IPS-15b (cell line): Measurements from ENCODE around the gene PYGM.
A peak's percentile ranks its signal among the peaks of the same experiment; 100 is the strongest.
"Not testable (repeated sequence)": the region's sequence is repeated elsewhere in the genome, so short reads cannot be mapped to it uniquely, and the experiment has no call there.

ENCODE experiments used
- H3K27me3 ChIP-seq: one replicate; pipeline ENCODE4 v1.6.1; 2013; ENCODE audit warnings: low read length; ENCODE audit not compliant: control insufficient read depth, insufficient read depth
- H3K36me3 ChIP-seq: one replicate; pipeline ENCODE4 v1.6.1; 2013; ENCODE audit warnings: low read length; ENCODE audit not compliant: control insufficient read depth, insufficient read depth
- H3K4me1 ChIP-seq: one replicate; pipeline ENCODE4 v1.6.1; 2013; ENCODE audit warnings: mild to moderate bottlenecking, low read length; ENCODE audit not compliant: control insufficient read depth, insufficient read depth
- H3K4me3 ChIP-seq: one replicate; pipeline ENCODE4 v1.5.1; 2013; ENCODE audit warnings: low read depth, low read length
- H3K9ac ChIP-seq: one replicate; pipeline ENCODE4 v1.6.1; 2013; ENCODE audit warnings: low read depth, mild to moderate bottlenecking, low read length
- H3K9me3 ChIP-seq: one replicate; pipeline ENCODE4 v1.6.1; 2013; ENCODE audit warnings: mild to moderate bottlenecking, low read length; ENCODE audit not compliant: control insufficient read depth, insufficient read depth

PYGM gene

DNA sequence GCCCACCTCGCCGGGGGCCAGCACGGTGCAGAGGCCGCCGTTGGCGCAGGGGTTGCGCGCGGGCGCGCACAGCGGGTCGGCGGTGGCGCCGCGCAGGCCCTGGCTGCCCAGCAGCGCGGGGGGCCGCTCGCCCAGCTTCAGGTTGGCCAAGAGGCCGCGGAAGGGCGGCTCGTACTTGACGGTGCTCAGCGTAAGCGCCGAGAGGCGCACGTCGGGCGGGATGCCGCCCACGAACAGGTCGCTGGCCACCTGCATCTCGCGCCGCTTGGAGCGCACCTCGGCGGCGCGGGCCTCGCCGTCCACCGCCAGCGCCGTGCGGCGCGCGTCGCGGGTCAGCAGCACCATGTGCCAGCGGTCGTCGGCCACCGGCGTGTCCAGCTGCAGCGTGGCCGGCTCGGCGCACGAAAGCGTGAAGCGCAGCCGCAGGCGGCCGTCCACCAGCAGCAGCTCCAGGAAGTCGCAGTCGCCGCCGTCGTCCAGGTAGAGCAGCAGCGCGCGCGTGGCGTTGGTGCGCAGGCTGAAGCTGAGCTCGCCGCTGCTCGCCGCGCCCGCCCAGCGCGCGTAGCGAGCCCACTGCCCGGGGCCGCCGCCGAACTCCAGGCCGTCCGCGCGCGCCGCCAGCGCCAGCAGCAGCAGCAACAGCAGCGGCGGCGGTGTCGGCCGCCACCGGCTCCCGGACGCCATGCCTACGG, 46.6 kb downstream of the PYGM start:
- H3K27me3 ChIP-seq: peaks cover 40% of the 10 kb centered on the region
- no peaks in the 10 kb centered on the region for H3K9me3 ChIP-seq
- peak overlapping the region; percentile 60 for H3K4me3 ChIP-seq
- H3K4me1 ChIP-seq: peaks cover 26% of the 10 kb centered on the region
- H3K9ac ChIP-seq: no peak overlapping the region
- no peaks in the 10 kb centered on the region for H3K36me3 ChIP-seq

DNA sequence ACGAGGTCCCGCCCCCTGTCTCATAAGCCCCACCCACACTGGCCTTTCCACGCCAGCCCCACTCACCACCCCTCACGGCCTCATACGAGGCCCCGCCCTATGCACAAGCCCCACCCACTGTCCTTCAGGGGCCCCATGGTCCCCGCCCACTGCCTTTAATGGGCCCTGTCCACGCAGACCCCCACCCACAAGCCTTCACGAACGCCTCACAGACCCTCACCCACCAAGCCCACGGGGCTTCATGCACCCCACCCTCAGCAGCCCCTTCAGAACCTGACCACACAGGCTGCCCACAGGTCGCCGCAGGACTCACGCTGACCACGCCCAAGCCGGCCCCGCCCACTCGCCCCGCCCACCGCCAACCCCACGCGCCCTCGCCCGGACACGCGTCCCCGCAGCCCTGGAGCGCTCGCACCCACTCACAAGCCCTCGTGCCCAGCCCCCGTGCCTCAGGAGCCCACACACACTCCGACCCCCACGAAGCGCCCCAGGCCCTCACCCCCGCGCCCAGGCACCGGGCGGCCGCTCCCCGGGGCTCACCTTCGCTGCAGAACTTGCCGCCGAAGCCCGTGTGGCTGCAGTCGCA, 47.3 kb downstream of the PYGM start:
- Histone ChIP-seq H3K27me3 (peaks cover 40% of the 10 kb centered on the region), H3K36me3 (no peaks in the 10 kb centered on the region), H3K4me3 (peak overlapping the region; percentile 60), H3K4me1 (peaks cover 26% of the 10 kb centered on the region), H3K9me3 (no peaks in the 10 kb centered on the region), H3K9ac (no peak overlapping the region)

DNA sequence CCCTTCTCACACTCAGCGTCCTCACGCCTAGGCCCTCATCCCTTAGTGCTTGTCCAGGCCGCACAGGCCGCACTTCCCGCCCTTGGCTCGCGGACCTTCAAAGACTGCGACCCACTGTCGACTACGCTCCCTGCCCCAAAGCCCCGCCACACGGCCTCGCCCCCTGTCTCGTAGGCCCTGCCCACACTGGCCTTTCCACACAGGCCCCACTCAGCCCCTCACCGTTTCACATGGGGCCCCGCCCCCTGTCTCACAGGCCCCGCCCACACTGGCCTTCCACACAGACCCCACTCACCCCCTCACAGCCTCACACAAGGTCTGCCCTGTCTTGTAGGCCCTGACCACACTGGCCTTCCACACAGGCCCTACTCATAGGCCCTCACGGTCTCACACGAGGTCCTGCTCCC, 47.8 kb downstream of the PYGM start:
- H3K4me1 ChIP-seq: peaks cover 26% of the 10 kb centered on the region
- no peaks in the 10 kb centered on the region for H3K9me3 ChIP-seq
- H3K36me3 ChIP-seq: no peaks in the 10 kb centered on the region
- peaks cover 40% of the 10 kb centered on the region for H3K27me3 ChIP-seq
- peak overlapping the region; percentile 52 for H3K4me3 ChIP-seq
- H3K9ac ChIP-seq: no peak overlapping the region

DNA sequence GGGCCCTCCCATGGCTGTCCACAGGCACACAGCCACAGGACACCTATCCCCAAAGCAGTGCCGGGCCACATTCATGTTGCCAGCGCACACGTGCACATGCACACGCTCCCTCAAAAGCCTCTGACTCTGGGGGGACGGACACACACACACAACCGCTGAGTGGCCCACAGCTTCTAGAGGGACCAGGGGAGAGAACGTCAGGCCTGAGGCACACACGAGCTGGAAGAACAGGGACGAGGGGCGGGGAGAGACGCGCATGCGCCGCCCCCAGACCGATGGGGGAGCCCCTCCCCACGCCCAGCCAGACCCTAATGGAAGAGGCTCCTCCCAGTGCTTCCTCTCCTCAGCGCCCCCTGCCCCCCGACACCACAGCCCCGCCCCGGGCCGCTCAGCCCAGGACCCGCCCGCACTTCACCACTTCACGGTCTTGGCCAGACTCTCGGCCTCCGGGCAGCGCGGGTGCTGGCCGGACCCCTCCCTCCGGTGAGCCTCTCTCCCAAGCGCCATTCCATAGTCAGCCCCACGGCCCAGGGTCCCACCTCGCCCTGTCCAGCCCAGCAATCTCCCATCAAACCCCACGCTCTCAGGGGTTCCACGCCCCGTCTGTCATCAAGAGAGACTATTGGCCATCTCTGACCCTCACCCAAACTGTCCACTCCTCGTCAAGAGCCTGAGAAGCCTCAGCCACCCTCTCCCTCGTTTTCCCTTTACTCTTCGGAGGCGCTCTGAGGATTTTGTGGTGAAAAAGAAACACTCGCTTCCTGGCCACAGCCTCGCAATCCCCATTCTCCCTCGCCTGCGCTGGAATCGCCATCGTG, 48.4 kb downstream of the PYGM start:
- H3K9me3 ChIP-seq: no peaks in the 10 kb centered on the region
- H3K27me3 ChIP-seq: peaks cover 40% of the 10 kb centered on the region
- peak overlapping the region; percentile 47 for H3K9ac ChIP-seq
- peaks cover 26% of the 10 kb centered on the region for H3K4me1 ChIP-seq
- H3K4me3 ChIP-seq: peak overlapping the region; percentile 56
- H3K36me3 ChIP-seq: no peaks in the 10 kb centered on the region

DNA sequence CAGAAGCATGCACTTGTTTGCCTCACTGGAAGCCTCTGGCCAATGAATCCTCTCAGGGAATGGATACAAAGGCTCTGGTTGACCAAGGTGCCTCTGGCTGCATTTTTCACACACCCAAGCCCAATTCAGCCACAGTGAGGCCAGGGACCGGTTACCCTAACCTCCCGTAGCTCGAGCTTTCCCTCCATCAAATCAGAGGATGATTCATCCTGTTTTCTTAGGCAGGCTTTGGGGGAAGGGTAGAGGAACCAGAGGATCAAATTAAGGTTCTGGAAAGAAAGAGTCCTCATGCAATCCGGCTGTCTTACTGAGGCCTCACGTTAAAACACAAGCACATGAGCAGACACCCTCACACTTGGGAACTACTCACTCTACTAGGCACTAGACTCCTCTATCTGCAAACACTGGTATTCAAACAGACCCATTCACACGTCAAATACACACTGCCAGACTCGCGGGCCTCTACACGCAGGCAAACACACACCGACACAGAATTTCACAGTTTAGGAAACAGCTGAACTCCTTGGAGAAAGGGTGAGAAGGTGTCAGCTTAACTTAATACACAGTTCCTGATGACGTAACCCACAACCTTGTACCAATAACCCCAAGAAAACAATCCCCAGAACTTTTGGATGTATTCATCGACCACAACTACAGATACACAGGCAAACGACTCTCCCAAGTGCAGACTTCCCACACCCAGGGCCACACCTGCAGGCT, 49.2 kb downstream of the PYGM start:
- H3K27me3 ChIP-seq: peaks cover 36% of the 10 kb centered on the region
- peak overlapping the region; percentile 47 for H3K9ac ChIP-seq
- H3K9me3 ChIP-seq: no peaks in the 10 kb centered on the region
- H3K4me1 ChIP-seq: peaks cover 26% of the 10 kb centered on the region
- peak overlapping the region; percentile 56 for H3K4me3 ChIP-seq
- no peaks in the 10 kb centered on the region for H3K36me3 ChIP-seq

DNA sequence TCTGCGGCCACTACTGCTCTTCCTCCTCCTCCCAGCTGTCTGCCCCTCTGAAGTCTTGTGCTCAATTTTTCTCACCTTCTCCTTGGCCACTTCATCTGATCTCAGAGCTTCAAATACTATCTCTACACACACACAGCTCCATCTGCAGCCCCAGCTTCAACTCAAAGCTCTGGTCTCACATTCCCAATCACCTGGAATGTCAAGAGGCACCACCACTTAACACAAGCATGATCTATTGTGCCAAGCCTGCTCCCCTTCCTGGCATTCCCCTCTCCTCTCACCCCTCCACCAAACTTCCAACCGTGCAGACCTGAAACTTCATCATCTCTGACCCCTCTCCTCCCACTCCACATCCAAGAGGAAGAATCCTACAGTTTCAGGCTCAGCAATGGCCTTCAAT, 54.3 kb downstream of the PYGM start:
- no peak overlapping the region for H3K4me3 ChIP-seq
- no peaks in the 10 kb centered on the region for H3K36me3 ChIP-seq
- no peaks in the 10 kb centered on the region for H3K9me3 ChIP-seq
- peaks cover 2% of the 10 kb centered on the region for H3K27me3 ChIP-seq
- peaks cover 7% of the 10 kb centered on the region for H3K4me1 ChIP-seq
- no peak overlapping the region for H3K9ac ChIP-seq

DNA sequence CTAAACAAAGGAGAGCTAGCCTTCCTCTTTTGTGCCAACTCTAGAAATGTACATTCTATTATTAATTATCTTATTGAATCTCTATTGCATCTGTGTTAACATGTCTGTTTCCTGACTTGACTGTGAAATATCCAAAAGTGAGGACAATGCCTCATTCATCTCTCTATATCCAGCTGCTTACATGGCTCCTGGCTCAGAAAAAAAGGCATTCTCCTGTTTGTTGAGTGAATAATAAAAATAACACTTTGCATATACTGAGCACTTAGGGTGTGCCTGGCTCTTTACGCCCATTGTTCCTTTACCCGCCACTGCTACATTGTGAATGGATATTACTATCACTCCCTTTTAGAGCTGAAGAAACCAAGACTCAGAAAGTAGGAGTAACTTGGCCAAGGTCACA, 56.7 kb downstream of the PYGM start:
- no peak overlapping the region for H3K4me3 ChIP-seq
- H3K9me3 ChIP-seq: no peaks in the 10 kb centered on the region
- no peak overlapping the region for H3K9ac ChIP-seq
- no peaks in the 10 kb centered on the region for H3K36me3 ChIP-seq
- H3K27me3 ChIP-seq: no peaks in the 10 kb centered on the region
- no peaks in the 10 kb centered on the region for H3K4me1 ChIP-seq

DNA sequence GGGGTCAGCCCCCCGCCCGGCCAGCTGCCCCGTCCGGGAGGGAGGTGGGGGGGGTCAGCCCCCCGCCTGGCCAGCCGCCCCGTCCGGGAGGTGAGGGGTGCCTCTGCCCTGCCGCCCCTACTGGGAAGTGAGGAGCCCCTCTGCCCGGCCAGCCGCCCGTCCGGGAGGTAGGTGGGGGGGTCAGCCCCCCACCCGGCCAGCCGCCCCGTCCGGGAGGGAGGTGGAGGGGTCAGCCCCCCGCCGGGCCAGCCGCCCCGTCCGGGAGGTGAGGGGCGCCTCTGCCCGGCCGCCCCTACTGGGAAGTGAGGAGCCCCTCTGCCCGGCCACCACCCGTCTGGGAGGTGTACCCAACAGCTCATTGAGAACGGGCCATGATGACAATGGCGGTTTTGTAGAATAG, 57.8 kb downstream of the PYGM start:
- H3K9me3 ChIP-seq, H3K9ac ChIP-seq, H3K4me1 ChIP-seq, H3K36me3 ChIP-seq, H3K27me3 ChIP-seq, H3K4me3 ChIP-seq: not testable (repeated sequence)

DNA sequence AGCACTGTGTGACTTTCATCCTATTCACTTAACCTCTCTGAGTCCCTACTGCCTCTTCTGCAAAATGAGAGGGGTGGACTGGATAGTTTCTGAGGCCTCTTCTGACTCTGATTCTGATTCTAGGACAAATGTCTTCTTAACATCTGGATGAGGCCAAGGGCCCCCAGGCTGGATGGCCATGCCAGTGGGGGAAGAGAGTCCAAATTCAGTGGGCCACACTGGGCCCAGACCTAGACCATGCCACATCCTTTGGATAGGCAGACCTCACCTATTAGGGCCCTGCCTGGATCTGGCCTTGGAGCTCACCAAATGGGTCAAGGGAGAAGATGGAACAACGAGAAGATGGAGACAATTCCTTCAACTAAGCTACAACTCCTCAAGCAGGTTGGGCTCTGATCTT, 61.3 kb downstream of the PYGM start:
- no peaks in the 10 kb centered on the region for H3K36me3 ChIP-seq
- H3K9ac ChIP-seq: no peak overlapping the region
- H3K9me3 ChIP-seq: no peaks in the 10 kb centered on the region
- H3K27me3 ChIP-seq: peaks cover 4% of the 10 kb centered on the region
- no peaks in the 10 kb centered on the region for H3K4me1 ChIP-seq
- no peak overlapping the region for H3K4me3 ChIP-seq

DNA sequence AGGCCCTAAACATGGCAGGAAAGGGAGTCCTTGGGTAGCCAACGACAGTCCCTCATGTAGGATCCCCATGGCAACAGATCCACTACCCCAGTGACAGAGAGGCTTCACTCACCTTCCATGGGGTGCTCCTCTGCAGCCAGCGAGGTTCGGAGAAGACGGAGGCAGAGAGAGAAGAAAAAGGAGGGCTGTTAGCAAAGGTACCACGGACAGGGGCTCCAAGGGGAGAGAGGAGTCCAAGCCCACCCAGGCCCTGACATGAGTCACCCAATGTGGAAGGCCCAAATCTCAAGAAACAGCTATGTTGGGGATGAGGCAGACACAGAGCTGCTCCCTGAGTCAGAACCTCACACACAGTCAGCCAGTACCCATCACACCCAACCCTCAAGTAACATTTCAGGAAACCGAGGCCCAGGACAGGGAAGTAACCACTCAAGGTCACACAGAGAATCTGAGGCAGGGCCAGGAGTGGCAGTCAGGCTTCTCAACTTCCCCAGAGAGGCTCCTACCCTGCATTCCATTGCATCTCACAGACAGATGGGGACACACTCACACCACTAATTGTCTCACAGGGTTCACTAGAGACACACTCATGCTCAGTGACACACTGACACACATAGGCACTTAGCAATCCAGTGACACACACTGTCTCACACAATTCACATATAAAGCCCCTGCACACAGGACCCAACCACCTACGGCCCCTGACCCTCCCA, 62.0 kb downstream of the PYGM start:
- Histone ChIP-seq H3K27me3 (peaks cover 4% of the 10 kb centered on the region), H3K9ac (no peak overlapping the region)

More for the DNA sequence above, 62.0 kb downstream of the PYGM start:
- Histone ChIP-seq H3K36me3 (no peaks in the 10 kb centered on the region), H3K9me3 (no peaks in the 10 kb centered on the region), H3K4me3 (no peak overlapping the region), H3K4me1 (no peaks in the 10 kb centered on the region)
